ENCODE data around the gene TRAIP.
"Not testable (repeated sequence)": the region's sequence is repeated elsewhere in the genome, so short reads cannot be mapped to it uniquely, and the experiment has no call there.

Gene TRAIP

DNA sequence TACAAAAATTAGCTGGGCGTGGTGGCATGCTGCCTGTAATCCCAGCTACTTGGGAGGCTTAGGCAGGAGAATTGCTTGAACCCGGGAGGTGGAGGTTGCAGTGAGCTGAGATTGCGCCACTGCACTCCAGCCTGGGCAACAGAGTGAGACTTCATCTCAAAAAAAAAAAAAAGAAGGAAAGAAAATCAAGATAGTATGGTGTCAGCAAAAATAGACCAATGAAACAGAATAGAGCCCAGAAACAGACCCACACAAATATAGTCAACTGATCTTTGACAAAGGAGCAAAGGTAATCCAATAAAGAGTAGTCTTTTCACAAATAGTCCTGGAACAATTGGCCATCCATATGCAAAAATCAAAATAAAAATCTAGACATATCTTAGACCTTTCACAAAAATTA lies 33.2 kb downstream of the TRAIP start:
- not testable (repeated sequence) for DNase-seq

DNA sequence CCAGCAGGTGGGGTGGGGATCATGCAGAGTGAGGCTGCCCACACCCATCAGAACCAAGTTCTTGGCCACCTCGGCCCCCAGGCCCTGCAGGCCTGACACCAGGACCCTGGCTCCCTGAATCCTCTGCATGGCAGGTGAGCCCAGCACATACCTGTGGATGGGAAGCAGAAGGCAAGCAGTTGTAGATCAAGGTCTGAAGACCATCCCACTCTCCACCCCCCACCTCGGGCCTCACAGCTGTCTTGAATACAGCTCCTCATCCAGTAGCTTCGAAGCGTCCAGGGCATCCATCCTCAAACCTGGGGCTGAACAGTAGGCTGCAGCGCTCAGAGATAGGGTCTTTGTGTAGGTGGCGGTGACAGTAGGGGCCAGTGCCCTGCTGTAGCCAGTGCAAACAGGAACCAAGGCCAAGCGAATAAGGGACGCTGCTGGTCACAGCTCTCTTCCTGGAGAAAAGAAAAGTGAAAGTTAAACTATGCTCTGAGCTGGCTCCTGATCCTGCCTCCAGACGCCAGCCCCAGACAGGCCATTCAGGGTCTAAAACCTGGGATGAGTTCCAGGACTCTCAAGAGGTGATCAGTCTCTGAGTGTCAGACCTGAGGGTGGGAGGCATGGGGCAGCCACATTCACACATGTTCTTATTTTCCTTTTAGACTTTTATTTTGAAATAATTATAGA lies 42.7 kb downstream of the TRAIP start, which contains the start of gene UBA7:
Gene UBA7 (minus strand): TSS at position 457 of the 678 bp plus-strand sequence. CDS start 166 bp downstream, at position 291.
- peak; percentile 40 for DNase-seq

DNA sequence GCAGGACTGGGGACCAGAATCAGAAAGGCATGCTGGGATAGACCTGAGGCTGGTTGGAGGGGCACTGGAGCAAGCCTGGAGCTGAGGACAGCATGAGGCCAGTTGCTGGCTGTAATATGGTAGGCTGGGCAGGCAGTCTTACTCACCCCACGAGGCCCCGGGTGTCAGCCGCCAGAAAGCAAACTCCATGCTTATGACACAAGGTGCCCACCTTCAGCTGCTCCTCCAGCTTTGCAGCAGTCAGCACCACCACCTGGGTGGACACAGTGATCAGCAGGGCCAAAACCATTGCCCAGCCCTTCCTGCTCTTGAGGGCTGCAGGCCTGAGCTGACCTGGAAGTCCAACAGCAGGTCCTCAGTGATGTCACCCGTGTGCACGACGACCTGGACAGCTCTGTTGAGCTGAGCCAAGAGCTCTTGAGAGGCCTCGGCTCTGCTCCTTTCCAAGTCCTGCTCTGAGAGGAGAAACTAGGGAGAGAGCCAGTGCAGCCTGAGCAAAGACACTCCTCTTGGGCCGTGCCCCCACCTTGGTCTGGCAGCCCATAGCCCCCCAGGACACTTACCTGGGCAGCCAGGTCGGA lies 43.4 kb downstream of the TRAIP start:
- DNase-seq, result no peak

DNA sequence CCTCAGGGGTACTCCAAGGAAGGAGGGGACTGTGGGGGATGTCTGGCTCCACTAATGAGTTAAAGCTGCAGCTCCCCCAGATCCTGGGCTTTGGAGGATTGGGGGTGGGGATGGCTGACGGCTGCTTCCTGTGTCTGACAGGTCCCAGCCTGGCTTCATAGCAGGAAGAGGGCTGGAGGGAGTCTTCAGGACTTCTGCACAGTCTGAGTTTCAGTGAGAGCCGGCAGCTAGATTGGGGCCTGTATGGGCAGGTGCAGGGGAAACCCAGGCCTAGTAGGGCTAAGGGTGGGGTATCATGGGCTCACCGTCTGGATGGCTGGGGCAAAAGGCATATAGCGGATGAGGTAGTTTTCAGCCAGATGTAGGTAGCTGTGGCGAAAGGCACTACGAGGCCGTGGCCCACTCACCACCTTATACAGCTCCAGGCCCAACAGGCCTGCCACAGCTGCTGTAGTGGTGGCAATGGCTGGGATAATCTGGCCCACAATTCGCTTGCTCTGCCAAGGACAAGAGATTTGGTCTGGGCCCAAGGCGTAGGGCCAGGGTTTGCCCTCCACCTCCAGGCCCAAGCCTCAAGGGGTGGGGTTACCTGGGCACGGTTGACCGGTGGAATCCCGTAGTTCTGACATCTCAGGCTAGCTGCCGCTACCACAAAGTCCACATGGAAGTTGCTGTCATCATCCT lies 48.8 kb downstream of the TRAIP start:
- peak; percentile 49 for DNase-seq

DNA sequence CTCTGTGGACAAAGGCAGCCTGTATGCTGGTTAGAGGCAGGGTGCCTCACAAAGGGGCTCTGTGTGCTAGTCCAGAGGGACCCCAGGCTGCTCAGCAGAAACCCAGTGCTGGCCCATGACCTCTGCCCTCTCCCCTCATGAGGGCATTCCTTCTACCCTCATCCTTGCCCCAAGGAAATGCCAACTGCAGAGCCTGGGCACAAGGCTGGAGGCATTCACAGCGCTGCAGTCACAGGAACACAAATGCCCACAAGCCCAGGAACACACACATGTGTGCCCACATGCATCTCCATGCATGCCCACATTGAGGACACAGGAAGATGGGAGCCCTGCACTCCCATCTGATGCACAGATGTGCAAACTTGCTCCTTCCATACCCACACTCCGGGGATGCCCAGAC lies 49.5 kb downstream of the TRAIP start:
- no peak for DNase-seq

DNA sequence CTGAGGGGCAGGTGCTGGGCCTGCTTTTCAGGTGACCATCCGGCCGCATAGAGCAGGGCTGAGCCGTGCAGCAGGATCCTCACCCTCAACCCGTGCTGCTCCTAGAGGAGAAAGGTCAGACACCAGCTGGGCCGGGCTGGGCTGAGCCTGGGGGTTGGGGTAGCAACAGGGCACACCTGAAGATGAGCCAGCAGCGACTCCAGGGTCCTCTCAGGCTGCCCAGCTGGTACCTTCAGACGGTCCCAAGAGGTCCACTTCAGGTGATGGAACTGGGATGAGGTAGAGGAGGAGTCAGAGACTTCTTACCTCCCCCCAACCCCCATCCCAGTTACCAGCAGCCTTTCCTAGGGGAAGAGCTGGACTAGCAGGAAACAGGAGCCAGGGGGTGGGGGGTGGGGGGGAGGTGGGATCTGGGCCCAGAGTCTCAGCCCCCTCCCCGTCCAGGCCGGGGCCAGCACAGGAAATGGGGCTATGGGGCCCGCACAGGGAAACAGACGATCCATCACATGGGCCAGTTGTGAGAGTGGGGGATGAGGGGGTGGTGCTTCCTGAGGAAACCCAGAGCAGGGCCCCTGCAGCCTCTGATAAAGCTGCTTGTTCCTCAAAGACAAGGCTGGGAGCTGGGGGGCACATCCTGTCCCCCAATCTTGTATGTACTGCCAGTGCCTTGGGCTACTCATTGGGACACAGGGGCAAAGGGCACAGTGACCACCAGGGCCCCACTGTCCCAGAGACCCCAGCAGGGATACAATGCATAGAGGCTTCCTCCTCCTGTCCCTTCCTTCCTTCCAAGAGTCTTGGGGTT lies 50.3 kb downstream of the TRAIP start:
- peak; percentile 53 for DNase-seq

DNA sequence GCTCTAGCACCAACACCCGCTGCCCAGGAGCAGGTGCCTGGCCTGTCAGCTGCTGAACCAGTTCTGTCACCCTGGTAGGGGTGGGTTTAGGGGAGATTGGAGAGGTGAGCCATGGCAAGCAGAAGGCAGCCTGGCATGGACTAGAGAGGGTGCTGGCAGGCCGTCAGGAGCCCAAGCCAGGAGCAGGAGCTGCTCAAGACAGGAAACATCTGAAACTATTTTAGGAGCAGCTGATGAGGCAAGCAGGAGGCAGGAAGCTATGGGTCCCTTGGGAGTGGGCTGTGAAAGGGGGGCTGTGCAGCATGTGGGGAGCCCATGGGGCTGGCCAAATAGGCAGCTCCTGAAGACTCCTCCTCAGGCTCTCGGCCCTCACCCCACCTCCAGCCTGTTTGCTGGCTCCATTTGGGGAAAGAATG lies 51.0 kb downstream of the TRAIP start:
- peak; percentile 50 for DNase-seq

DNA sequence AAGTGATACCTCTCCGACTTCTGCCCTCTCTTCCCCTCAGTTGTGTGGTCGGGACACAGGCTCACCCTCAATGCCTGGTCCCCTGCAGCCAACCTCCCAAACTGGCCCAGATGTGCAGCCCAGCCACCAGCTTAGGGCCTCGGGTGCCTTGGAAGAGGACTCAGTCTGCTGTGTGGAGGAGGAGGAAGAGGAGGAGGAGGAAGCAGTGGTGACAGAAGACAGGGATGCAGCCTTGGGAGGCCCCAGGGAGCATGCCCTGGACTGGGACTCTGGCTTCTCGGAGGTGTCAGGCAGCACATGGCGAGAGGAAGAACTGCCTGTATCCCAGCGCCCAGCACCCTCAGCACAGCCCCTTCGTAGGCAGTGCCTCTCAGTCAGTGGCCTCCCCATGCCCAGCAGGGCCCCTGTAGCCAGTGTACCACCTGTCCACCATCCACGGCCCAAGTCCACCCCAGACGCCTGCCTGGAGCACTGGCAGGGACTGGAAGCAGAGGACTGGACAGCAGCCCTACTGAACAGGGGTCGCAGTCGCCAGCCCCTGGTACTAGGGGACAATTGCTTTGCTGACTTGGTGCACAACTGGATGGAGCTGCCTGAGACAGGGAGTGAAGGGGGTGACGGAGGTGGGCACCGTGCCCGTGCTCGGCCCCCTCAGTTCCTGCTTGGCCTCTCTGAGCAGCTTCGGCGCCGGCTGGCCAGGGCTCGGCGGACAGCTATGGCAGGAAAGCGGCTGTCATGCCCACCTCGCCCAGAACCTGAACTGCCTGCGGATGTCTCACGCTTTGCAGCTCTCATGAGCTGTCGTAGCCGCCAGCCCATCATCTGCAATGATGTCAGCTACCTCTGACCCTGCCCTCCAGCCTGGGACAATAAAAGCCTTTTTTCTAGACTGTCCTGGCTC lies 52.0 kb downstream of the TRAIP start:
- no peak for DNase-seq

DNA sequence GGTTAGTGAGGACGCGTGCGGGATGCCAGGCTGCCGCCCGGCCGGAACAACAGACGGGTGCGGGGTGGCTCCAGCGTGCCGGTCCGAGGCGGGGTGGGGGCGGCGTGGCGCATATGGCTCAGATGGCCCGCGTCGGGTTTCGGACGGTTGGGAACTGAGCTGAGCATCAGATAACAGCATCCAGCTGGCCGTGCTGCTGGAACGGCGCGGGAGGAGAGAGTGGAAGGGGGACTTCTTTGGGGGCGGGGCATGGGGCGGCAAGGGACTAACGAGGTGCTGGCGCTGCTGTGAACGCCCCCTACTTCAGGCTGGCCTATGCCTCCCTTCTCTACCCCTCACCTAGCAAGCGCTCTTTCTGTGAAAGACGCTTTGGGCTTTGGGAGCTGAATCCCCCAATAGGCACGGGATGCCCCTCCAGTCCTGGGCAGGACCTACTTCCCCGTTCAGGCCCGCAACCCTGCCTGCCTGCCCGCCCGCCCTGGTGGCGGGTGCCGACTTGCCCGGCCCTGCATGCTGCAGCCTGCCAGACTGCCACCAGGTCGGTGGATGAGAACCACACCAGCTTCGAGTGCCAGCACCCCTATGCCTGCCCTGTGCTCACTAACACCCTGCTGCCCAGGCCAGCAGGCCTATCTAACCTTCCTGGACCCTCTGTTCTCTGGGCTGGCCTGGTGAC lies 52.8 kb downstream of the TRAIP start:
- peak; percentile 63 for DNase-seq

DNA sequence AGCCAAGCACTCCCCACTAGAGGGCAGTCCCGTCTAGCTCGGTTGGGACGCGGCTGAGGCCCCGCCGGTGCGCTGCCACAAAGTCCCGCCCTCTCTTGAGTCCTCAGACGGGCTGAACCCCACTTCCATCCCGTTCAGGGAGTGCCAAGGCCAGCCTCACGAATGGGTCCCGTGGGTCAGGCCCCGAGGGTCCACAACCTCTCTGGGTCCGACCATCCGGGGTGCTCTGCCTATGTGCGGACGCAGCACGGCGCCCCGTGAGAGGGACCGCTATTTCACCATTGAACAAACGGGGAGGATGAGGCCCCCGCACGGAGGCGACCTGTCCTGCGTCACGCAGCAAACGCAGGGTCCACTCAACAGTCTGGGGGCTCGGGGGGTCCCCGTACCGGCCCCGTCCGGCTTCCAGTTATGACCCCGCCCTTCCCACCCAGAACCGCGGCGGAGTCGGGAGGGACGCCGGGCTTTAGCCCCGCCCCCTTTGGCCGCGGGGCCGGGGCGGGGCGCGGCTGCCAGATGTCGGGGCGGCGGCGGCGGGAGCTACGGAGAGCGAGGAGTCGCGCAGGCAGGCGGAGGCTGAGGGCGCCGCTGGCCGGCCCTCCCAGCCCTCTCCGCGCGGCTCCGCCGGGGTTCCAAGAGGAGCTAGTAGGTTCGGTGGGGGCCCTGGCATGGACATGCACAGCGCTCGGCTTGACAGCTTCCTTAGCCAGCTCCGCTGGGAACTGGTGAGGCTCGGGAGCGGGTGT lies 53.5 kb downstream of the TRAIP start, which contains the start of gene INKA1:
Gene INKA1 (plus strand): TSS at position 543 of the 746 bp plus-strand sequence. CDS start 132 bp downstream, at position 675.
- peak; percentile 94 for DNase-seq

DNA sequence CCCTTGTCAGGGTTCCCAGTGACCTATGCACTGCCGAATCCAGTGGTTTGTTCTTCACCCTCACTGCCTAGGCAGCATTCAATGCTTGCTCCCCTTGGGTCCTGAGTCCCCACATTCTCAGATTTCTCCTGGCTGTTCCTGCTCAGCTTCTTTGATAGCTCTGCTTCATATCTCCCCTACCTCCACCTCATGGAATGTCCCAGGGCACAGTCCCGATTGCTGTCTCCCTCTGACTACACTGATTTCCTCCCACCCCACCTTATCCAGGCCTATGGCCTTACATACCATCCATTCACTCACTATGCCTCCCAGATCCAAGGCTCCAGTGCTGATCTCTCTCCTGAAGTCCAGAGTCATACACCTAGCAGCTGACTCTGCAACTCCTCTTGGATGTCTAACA lies 55.2 kb downstream of the TRAIP start:
- DNase-seq, result no peak

DNA sequence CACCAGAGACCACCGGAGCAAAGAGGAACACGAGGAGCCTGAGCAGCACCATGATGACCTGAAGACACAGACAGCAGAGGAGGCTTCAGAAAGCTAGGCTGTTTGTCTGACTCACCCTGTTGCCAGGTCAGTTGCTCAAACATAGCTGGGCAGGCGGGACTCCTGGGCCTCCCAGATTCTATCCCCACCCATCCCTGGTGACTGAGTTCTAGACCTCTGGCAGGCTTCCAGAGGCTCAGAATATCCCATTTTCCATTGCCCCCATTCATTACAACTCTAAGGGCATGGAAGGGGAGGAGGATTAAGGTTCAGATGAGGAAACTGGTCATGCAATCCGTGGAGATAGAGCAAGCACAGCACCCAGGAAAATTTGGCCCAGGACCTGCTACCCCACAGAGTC lies 56.6 kb downstream of the TRAIP start, which contains the start of gene CDHR4:
Gene CDHR4 (minus strand): TSS at position 113 of the 400 bp plus-strand sequence. CDS start 61 bp downstream, at position 52.
- no peak for DNase-seq

DNA sequence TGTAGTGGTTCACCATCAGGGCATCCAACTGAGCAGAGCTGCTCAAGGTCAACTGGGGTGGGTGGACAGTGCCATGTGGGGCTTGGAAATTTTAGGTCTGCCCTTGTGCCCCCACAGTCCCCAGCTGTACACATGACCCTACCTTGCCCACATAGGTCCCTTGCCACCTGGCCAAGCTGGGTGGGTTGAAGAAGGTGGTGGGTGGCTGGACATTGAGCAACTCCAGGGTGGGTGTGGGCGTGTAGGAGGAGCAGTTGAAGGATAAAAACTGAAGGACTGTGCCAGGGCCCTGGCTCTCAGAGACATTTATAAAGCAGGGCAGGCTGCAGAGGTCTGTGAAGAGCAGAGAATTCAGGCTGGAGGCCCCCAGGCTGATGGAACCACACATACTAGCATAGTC lies 57.3 kb downstream of the TRAIP start:
- DNase-seq, result no peak

DNA sequence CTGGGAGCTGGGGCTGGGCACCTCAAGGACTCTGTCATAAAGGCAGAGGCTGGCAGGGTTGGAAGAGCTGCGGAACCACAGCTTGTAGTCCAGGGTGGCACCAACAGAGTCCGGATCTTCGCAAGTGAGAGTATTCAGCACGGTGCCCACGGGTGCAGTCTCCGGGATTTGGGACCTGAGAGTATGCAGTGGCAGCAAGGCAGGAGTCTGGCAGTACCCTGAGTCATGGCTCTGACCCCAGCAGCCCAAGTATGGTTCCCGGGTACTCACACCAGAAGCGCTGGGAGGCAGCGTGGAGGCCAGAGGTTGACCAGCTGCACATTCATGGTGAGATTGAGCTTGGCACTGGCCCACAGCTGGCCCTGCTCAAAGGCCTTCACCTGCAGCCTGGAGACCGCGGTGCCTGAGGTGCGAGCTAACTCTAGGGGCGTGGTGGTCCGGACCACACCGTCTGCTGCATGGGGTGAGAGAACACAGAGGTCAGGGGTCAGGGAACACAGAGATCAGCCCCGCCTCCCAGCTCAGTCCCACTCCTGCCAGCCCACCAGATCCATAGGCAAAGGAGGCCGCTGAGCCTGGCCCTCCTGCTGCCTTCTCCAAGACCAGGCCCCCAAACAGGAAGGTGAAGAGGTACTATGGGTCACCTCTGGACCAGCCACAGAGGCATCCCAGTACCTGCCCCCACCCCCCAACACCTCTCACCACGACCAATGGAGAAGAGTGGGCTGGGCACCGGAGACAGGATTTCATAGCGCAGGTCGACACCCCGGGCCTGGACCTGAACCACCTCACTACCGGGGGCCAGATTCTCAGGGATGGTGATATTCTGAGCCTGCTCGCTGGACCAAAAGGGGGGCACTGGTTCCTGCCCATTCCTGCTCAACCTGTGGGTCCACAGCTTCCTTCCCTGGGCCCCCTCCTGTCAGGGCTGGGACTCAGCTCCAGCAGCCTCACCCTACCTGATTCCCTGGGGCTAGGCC lies 61.1 kb downstream of the TRAIP start:
- no peak for DNase-seq

DNA sequence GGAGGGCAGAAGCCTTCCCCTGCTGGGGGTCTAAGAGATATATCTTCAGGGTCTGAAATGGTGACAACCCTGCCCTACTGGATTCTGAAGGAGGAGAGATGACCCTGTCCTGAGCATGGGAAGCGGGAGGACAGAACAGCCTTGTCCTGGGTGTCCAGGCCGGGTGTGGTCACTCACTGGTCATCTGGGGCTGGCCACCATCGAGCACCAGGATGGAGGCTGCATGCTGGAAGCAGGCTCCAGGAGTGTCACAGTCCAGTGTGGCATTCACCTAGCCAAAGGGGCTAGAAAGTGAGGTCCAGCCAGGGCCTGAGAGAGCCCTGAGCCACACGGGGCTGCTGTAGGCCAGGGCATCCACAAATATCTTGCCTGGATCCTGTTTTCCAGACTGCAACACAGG lies 61.9 kb downstream of the TRAIP start:
- DNase-seq, result no peak

DNA sequence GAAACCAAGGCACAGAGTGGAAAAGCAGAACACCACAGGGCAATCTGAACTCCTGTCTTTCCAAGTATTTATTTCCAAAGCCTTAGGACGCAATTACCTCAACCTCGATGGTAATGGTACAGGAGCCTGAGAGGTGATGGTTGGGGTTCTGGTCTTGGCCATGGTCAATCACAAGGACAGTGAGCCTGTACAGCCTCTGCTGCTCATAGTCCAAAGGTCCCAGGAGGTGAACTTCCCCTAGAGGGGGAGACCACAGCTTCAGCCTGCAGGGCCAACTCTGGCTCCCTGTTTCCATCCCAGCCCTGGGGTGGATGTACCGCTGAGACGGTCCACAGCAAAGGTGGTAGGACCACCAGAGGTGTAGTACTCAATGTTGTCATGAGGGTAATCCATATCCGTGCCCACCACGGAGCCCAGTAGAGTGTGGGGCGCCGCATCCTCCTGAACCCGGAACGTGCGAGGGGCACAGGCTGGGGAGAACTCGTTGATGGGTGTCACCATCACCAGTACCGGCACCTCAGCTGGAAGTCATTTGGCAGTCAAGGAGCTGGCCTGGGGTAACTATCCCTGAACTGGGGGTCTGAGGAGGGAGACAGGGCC lies 62.8 kb downstream of the TRAIP start:
- DNase-seq, result no peak

DNA sequence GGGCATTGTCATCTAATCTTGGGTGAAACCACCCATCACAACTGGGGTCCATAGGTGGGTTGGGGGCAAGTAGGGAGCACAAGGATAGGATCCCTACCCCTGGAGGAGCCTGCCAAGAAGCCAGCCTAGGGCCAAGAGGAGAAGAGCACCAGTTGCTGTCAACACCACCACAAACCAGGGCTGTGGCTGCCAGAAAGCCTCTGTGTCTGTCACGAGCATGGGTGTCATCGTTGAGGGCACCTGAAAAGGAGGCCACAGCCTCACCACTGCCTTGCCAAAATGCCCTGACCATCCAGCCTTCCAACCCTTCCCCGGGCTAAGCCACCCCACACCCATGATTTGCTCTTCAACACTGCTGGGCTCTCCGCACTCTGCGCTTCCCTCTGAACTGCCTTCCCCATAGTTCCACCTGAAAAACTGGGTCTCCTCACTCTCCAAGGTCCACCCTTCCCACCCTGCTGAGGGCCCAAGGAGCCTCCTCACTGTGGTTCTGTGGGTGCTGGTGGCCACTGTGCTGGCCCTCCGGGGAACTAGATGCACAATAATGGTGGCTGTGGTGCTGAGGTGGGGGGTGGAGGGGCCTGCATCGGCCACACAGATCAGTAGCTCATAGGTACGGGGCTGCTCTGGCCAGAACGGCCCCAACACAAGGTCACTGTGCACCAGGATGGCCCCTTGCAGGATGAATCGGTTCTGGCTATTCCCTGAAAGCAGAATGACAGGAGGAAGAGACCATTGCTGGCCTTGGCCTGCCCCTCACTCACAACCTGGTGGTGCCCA lies 63.8 kb downstream of the TRAIP start:
- no peak for DNase-seq

DNA sequence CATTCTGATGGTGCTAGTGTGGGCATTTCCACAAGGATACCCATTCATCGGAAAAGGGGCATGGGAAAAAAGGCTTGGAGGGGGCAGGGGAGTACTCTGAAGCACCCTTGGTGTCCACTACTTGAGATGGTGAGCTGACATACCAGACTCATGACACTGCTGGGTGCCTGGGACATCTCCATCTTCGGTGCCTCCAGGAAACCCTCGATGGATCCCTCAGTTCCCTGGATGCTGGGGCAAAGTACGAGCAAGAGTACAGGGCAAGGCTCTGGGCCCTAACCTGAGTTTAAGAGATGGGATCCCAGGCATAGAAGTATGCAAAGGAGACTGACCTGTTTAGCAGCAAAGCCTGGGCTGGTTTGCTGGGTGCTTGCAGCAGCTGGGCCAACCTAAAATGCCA lies 64.8 kb downstream of the TRAIP start:
- DNase-seq, result no peak
